NCI-H1105 treated with DMSO at 0.1 percent for 48 hours (cell line): Measurements from ENCODE around the gene ANKMY2.
A peak's percentile ranks its signal among the peaks of the same experiment; 100 is the strongest.

Experiments used
- DNase-seq: peaks from one replicate; lab custom pipeline; 2025; lab: John Stamatoyannopoulos, UW

ANKMY2 gene

GRCh38 chr7:16579216-16579615 is 66.3 kb downstream of the ANKMY2 start:
- no peak for DNase-seq

DNA sequence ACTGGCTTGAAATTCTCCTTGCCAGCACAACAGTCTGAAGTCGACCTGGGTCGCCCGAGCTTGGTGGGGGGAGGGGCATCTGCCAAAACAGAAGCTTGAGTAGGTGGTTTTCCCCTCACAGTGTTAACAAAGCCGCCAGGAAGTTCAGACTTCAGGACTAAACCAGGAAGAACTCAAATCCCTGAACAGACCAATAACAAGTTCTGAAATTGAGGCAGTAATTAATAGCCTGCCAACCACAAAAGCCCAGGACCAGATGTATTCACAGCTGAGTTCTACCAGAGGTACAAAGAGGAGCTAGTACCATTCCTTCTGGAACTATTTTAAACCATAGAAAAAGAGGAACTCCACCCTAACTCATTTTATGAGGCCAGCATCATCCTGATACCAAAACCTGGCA is 73.6 kb downstream of the ANKMY2 start:
- no peak for DNase-seq

GRCh38 chr7:16564909-16565426 is 80.6 kb downstream of the ANKMY2 start:
- peak; percentile 77 for DNase-seq

DNA sequence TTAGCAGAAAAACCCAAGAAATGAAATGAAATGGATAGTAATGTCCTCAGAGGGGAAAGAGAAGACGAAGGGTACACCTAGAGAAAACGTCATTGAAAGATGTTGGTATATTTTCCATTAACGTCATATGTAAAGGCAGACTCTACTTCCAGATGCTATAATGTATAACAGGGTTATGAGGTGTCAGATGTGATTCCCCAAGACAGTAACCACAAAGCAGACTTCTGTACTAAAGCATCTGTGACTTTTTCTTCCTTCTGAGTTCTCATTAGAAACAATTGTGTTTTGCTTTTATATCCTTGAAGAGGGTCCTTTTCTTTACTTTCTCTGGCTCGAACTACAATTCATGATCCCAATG is 81.6 kb downstream of the ANKMY2 start:
- DNase-seq = no peak

GRCh38 chr7:16563281-16564022 is 82.1 kb downstream of the ANKMY2 start:
- no peak for DNase-seq

DNA sequence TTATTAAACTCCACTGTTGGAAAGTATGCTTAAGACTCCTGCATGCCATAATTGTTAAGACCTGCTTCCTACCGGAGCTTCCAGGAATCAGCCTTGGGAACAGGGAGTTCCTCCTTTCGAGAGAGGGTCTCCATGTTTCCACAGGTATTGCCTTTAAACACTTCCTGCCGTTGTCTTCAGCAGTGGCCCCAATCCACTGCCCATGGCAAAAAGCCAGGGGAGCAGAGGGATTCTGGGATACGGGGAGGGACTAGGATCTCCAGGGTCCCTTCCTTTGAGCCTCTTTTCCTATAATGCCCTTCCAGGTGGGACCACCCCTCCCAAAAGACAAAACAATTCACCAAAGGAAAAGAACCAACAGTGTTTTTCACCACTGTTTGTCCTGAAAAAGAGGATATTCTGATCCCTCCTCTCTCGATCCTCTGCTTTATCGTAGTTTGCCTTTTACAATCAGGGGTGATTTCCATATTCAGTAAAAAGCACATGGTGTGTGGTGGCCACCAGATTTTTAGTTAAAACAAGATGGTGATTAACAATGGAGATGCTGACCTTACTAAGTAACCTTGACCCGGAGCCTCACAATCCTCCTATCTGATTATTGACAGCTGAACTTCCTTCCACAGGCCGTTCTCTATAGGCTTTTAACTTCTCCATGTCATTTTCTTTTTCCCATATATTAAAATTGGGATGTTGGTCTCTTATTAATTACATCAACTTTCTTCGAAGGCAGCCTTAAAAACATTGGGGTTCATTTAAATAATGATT is 82.9 kb downstream of the ANKMY2 start:
- no peak for DNase-seq

DNA sequence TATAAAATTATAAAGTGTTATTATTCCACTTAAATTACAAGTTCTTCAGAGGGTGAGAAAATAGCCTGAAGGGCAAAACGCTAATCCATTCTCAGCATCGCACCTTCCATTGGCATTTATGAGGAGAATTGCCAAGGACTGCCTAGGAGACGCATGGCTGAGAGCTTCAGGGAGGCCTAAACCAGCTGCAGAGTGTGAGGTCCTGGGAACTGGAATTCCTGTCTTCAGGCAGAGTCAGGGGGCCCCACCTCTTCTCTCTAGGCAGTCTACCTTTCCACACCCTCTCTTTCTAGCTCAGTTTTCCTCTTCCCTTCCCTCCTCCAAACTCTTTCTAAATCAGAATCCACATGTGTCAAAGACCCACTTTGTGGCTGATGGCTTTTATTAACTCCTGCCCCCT is 83.6 kb downstream of the ANKMY2 start:
- DNase-seq = no peak

DNA sequence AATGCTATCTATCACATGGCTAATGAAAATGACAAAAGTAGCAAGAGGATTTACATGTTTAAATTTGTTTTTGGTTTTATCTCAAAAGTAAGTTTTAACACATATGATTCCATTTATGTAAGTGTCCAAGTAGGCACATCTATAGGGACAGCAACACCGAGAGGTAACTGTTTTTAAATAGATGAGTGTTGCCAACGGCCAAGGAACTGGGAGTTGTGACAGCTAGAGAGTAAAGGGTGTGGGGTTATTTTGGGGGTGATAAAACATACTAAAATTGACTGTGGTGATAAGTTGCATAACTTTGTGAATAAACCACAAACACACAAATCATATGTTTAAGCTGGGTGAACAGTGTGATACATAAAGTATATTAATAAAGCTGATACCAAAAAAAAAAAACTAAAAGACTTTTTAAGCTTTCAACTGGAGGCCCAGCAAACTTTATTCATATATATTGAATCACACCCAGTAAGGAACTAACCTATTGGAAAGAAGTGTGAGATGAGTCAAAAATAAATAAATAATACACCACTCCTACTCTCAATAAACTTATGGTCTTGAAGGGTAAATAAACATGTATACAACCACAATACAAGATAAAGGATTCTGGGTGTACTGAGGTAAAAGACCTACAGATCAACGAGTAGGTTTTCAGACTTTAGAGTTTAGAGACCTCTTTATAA is 85.9 kb downstream of the ANKMY2 start:
- DNase-seq = no peak

DNA sequence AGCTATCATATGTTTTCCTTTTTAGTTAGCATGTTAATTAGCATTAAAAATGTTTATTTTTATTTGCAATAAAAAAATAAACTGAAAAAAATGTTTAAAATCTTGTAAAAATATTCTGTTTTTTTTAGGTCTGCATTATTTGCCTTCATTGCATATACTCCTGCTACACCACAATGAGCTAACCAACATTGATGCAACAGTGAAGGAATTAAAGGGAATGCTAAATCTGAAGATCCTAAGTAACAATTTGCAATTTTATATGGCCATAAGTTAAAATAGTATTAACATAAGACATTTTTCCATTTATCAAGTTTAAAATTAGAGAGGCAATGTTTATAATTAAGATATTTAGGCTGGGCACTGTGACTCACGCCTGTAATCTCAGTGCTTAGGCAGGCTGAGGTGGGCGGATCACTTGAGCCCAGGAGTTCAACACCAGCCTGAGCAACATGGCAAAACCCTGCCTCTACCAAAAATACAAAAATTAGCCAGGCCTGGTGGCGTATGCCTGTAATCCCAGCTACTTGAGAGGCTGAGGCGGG is 86.7 kb downstream of the ANKMY2 start:
- no peak for DNase-seq

DNA sequence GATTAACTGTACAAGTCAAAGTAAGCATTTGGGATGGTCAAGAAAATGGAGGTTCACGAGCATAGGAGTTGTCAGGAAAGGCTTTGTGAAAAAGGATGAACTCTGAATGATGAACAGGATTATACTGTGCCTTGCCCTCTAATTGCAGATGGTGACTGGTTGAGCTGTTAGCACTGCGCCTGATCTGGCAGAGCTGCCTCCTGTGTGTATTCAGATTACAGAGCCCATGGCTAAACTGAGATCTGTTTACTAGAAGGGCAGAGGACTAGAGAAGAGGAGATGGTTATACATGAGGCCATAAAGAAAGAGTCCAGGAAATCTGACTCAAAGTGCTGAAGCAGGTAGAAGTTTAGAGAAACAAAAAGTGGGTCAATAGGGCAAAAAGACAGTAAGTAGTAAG is 89.2 kb downstream of the ANKMY2 start:
- DNase-seq = no peak

DNA sequence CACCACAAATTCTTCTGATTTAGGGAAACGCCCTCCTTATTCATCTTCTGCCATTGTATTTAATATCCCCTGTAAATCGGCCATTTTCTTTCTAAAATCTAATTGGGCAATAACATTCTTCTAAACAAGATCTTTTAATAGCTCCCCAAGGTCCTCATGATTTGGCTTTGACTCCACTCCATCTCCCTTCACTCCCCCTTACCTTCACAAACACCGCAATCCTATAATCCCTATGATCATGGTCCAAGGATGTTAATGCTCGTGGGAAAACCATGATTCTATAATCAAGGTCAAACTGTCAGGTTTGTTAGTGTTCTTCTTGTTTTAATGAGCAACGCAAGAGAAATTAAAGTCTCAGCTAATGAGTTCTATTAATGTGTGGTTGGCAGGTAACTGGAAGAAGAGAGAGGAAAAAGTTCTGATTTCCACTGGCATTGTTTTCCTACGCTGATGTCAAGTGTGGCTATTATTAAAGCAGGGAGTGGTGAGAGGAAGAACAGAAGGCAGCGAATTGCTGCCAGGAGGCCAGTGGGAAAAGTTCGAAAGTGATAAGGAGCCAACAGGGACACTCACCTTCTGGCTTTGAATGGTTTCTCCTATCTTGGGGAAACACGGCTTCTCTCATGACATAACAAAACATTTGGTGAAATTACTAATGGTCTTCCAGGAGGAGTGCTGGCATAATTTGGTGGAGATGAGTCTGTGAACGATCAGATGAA is 90.9 kb downstream of the ANKMY2 start:
- no peak for DNase-seq

DNA sequence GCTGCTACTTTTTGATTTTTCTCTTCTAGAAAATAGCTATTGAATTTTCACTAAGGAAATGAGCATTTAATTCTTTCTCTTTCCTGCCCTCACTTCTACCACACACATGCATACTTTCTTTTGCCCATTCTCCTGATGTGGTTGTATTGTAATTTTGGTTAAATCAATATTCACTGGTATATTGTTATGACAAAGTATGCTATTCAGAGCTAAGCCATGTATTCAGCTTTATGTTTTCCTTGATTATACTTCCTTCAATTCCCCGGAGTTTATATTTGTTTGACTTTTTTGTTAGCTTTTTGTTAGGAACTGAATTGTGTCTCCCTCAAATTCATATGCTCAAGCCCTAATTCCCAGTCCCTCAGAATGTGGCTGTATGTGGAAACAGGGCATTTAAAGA is 94.9 kb downstream of the ANKMY2 start:
- DNase-seq = no peak
